Measurements from ENCODE around the gene UXT.
A peak's percentile ranks its signal among the peaks of the same experiment; 100 is the strongest.
"Not testable (repeated sequence)": the region's sequence is repeated elsewhere in the genome, so short reads cannot be mapped to it uniquely, and the experiment has no call there.

Gene UXT

GRCh38 chrX:47621851-47622250 lies 37.1 kb downstream of the UXT start:
- DNase-seq: no peak
- intact Hi-C loops (cut with DNase I): no loop called here

GRCh38 chrX:47620303-47620685 lies 38.7 kb downstream of the UXT start:
- intact Hi-C loops (cut with DNase I): no loop called here
- no peak for DNase-seq

GRCh38 chrX:47619486-47620302 lies 39.3 kb downstream of the UXT start, which contains the start of gene SYN1:
TSS of gene SYN1 (minus strand) at chrX:47619857. CDS start at chrX:47619728, 129 bp downstream.
- peak; percentile 67 to 97 (median 78) for DNase-seq
- intact Hi-C loops (cut with DNase I): no loop called here

GRCh38 chrX:47618923-47619485 lies 40.0 kb downstream of the UXT start:
- DNase-seq: no peak
- intact Hi-C loops (cut with DNase I): no loop called here

GRCh38 chrX:47614618-47615017 lies 44.4 kb downstream of the UXT start:
- no peak for DNase-seq
- intact Hi-C loops (cut with DNase I): no loop called here

GRCh38 chrX:47613082-47613481 lies 45.9 kb downstream of the UXT start:
- DNase-seq: peak in 6 of 10 donors; percentile 29 to 88 (median 52)
- intact Hi-C loops (cut with DNase I): no loop called here

GRCh38 chrX:47612418-47612817 lies 46.6 kb downstream of the UXT start:
- intact Hi-C loops (cut with DNase I): no loop called here
- no peak for DNase-seq

GRCh38 chrX:47611926-47612325 lies 47.1 kb downstream of the UXT start:
- DNase-seq: no peak
- intact Hi-C loops (cut with DNase I): no loop called here

- intact Hi-C loops (cut with DNase I): no loop called here
- no peak for DNase-seq
Measured at GRCh38 chrX:47611489-47611888, 47.5 kb downstream of the UXT start.

- intact Hi-C loops (cut with DNase I): no loop called here
- DNase-seq: no peak
Measured at GRCh38 chrX:47610511-47610910, 48.5 kb downstream of the UXT start.

GRCh38 chrX:47608130-47608810 lies 50.7 kb downstream of the UXT start:
- peak in 6 of 10 donors; percentile 32 to 91 (median 54) for DNase-seq
- intact Hi-C loops (cut with DNase I): no loop called here

- intact Hi-C loops (cut with DNase I): no loop called here
- no peak for DNase-seq
Measured at GRCh38 chrX:47607091-47607490, 51.9 kb downstream of the UXT start.

- intact Hi-C loops (cut with DNase I): no loop called here
- no peak for DNase-seq
Measured at GRCh38 chrX:47605024-47605423, 54.0 kb downstream of the UXT start.

- peak in 1 of 10 donors; percentile 21 for DNase-seq
- intact Hi-C loops (cut with DNase I): not testable (repeated sequence)
Measured at GRCh38 chrX:47603125-47603524, 55.9 kb downstream of the UXT start.

Data from posterior cingulate gyrus (tissue), 11 donors.